ENCODE measurements around the gene S100A12.

Gene S100A12

DNA sequence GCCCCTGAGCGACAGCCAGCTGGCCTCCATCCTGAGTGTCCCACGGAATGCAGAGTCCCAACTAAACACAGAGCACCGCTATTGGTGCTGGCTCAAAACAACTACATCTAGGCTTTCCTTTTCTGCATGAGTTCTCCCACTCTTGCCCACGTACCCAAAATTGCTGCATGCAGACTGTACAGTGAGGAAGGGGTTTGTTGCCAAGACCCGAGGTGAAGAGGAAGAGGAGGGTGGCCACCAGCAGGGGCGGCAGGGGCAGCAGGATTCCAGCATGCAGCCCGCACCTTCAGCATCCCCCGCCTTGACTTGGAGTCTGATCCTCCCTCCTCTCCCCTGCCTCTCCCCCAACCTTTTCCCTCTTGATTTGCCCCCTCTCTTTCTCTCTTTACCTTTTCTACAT, 9.7 kb downstream of the S100A12 start:
- DNase-seq = no peak

DNA sequence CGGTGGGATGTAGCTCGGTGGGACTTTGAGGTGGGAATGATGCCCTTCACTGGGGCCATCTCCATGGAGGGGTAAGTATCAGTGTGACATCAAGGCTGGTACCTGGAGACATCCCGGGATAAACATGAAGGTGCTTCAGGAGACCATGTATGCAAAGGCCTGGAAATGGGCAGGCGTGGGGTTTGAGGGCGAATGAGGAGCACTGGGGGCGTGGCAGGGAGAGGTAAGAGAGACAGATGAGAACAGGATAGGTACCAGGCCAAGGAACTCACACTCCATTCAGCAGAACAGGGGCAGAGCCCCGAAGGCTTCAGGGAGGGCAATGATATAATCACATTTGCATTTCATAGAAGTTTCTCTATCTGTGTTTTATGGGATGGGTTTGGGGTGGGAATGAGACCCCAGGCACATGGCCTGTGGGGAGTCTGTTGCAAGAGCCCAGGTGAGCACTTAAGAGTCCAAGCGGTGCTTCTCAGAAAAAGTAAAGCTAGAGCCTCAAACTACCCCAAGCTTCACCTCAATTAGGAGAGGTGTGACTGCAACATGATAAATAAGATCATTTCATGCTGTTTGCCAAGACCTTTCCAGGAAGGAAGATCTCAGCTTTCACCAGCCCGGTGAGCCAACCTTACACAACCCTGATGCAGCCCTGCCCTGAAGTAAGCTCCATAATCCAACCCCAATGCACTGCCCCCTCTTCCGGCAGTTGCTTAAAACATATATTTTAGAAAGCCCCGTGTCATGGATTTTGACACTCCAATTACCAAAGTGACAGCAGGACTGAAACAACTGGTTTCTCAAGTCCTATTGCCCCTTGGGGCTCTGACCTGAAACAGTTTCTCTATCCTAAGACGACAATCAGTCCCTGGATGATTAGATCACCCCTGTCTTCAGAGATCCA, 10.4 kb downstream of the S100A12 start:
- DNase-seq = no peak

DNA sequence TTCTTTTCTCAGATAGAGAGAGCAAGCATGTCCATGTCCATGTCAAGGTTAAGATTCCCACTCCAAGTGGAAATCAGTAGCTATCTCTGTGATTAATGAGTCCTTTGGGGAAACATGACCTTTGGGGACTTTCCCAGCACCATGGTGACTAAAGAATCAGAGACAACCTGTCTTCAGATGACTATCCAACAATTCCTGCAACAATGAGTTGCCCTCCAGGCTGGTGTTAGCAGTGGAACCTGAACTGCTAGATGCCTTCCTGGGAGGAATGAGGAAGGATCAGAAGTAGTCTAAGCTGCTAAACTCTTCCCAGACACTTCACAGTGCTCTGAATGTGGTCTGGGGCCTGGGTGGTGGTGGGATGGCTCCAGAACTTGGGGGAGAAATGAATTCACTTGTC, 11.3 kb downstream of the S100A12 start:
- DNase-seq = no peak

DNA sequence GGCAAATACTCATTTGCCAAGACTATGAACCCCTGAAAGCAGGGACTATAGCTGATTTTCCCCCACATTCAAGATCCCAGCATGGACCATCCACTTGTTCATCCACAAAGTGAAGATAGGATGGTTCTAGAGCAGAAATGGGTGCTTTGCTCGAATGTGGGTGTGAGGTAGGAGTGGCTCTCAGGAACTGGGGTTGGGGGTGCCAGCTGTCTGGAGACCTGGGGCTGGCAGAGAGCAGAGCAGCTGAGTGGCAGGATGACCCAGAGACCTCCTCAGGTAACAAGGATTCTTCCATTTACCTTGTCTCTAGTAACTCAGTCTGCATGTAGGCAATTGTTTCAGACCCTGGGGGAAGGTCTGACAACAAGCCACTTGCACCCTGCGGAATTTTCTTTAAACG, 11.8 kb downstream of the S100A12 start:
- DNase-seq = no peak

DNA sequence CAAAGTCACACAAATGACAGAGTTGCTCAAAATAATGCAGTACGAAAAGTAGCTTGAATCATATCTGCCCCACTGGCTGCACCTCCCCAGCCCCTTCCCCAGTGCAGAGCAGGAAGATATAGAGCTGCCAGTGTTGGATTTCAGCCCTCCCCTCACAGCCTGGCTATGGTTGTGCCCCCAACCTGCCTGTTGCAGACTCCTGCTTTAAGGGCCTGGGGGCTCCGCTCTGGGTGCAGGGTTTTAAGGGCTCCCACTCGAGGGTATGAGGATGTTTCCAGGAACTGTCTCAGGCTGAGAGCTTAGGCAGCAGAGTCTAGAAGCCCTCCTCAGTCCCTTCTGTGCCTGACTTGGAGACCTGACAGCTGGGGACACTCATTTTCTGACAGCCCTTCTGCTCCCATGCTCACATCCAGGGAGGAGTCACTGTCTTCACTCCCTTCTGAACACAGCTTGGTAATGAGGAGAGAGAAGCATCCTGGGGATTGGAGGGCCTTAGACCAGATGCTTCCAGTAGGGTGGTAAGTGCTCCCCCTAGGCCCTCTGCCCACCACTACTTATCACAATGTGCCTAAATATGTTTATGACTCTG, 13.1 kb downstream of the S100A12 start:
- no peak for DNase-seq

DNA sequence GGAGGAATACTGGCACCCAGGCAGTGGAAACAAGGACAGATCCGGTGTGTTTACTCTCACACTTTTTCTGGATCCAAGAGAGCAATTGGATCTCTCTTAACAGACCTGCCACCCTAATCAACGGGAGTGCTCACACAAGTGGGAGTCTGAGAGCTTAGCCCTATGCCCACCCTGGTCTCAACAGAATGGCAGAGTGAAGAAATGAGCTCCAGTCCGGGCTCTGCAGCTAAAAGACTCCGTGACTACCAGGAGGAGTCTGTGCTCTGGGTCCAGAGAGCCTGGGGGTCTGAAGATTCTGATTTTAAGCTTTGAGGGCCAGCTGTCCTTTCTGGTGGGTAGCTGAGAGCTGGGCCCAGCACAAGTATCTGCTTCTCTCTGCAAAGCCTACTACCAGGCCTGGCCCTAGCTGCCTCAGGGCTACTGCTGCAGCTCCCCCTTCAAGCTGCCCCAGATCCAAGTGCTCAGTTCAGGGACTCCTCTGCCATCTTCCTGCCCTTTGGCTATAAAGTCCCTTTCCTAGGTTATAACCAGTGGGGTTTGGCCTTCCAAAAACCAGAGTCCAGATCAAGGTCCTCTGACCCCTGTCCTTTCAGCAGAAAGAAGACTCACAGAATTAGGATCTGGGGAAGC, 13.8 kb downstream of the S100A12 start:
- DNase-seq = no peak

DNA sequence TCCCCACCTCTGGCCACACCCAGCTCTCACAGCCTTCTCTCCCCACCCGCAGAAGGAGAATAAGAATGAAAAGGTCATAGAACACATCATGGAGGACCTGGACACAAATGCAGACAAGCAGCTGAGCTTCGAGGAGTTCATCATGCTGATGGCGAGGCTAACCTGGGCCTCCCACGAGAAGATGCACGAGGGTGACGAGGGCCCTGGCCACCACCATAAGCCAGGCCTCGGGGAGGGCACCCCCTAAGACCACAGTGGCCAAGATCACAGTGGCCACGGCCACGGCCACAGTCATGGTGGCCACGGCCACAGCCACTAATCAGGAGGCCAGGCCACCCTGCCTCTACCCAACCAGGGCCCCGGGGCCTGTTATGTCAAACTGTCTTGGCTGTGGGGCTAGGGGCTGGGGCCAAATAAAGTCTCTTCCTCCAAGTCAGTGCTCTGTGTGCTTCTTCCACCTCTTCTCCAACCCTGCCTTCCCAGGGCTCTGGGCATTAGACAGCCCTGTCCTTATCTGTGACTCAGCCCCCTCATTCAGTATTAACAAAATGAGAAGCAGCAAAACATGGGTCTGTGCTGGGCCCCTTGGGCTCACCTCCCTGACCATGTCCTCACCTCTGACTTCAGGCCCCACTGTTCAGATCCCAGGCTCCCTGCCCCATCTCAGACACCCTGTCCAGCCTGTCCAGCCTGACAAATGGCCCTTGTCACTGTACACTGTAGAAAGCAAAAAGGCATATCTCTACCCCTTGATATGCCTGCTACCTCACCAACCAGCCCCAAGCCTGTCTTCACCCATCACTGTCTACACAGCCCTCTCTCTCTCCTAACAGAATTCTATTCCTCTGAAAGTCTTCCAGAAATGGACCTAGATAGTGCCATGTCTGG, 14.6 kb downstream of the S100A12 start:
- no peak for DNase-seq

DNA sequence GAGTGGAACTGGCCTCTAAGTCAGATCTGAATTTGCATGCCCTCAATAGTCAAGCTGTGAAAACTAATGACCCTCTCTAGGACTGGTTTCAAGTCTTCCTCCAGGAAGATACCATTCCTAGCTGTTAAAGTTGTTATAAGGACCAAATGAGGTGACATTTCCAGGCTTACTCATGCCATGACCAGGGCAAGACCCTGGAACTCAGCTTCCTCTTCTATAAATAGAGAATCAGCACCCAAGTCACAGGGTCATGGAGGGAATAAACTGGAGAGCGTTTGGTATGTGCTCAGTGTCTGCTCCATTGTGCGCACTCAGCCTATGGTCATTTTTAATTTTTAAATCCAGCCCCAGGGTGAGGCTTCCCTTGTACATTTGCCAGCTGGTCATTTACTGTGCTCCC, 15.2 kb downstream of the S100A12 start:
- no peak for DNase-seq

DNA sequence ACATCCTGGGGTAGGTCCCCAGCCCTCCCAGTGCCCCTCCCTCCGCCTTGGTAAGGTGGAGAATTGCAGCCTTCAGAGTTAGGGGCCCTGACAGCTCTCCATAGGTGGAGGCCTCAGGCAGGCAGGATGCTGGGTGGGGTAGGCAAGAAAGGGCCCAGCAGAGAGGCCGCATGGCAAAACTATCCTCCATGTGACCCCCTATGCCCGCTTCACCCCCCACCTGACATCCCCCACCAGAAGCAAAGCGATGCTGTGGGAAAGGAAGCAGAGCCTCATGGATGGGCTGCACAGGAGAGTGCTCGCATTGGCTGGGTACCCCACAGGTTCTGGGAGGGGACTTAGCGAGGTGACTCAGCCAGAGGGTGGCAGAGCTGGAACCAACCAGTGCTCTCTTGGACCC, 16.2 kb downstream of the S100A12 start:
- no peak for DNase-seq

DNA sequence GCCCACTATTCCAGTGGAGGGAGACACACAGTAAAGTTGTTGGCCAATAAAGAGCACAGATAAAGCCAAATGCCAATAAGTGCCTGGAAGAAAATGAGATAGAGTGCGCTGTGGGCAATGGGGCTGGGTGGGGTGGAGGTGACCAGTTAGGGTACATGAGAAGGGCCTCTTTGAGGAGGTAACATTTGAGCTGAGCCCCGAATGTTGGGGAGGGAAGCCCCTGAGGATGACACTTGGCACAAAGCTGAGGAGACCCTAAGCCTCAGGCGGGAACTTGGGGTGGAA, 16.8 kb downstream of the S100A12 start:
- DNase-seq = no peak

DNA sequence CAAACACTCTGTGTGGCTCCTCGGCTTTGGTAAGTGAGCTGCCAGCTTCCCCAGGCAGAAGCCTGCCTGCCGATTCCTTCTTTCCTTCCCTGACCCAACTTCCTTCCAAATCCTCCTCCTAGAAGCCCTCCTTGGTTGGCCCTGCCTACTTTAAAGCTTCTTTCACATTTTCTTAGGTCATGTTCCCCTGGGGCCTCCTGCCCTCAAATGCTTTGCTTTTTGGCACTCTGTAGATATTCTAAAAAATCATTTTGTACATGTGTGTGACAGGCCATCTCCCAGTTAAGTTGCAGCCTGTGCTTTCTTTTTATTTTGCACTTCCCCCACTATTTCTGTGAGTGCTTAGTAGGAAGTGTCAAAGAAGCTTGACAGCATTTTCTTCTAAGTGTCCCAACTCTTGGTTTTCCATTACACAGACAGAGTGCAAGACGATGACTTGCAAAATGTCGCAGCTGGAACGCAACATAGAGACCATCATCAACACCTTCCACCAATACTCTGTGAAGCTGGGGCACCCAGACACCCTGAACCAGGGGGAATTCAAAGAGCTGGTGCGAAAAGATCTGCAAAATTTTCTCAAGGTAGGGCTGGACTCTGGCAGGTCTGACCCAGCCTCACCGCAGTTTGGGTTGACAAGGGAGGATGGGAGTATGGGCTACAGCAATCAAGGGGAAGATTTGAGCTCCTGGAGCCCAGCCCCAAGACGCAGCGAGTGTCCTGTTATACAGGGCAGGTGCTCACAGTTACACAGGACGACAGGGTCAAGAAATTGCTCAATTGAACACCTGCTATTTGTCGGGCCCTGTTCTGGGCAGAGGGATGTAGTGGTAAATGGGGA, 17.3 kb downstream of the S100A12 start, which contains the start of gene S100A9:
S100A9 (plus strand) TSS at position 2 of the 838 bp plus-strand sequence; CDS start at position 432, 430 bp downstream.
- DNase-seq = no peak

DNA sequence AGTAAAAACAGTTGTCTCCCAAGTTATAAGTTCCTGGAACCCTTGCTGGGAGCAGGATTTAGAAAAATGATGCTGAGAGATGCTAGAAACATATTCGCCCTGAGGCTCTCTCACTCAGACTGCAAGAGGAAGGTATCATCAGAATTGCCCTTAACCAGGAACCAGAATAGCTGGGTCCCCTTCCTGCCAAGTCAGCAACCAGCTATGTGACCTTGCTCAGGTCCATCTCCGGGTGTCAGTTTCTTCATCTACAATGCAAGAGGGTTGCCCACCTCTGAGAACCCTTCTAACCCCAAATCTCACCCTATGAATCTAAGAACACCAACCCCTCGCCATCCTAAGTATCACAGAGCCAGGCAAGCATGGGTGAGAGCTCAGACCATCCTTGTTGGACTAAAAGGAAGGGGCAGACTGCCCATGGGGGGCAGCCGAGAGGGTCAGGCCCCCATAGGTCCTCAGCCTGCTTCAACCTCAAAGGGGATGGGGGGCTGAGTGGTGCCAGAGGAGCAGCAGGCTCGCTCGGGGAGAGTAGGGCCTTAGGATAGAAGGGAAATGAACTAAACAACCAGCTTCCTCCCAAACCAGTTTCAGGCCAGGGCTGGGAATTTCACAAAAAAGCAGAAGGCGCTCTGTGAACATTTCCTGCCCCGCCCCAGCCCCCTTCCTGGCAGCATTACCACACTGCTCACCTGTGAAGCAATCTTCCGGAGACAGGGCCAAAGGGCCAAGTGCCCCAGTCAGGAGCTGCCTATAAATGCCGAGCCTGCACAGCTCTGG, 18.2 kb downstream of the S100A12 start:
- no peak for DNase-seq

DNA sequence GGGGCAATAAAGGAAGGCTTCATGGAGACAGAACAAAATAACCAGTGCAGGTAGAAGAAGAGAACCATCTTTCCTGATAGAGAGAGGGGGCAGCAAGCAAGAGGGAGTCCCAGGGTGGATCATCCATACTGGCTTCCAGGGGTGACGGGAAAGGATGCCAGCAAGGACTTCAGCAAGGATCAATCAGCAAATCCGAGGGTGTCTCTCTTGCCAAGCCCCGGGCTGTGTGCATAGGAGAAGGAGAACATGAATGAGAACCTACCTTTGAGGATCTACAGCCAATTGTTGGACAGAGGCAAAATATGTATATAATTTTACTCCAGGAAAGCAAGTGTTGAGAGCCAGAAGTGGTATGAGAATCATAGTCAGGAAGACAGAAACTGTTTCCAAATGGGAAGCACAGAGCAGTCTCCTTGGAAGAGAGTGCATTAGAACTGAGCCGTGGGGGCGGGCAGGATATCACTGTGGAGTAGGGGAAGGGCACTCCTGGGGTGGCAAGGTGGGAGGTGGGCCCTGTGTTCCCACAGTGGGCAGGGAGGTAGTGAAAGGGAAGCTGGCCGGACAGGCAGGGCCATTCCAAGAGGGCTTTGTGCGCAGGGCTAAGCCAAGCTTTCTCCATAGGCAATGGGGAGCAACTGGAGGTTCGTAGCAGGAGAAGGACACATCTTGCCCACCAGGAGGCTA, 18.9 kb downstream of the S100A12 start:
- DNase-seq = no peak

DNA sequence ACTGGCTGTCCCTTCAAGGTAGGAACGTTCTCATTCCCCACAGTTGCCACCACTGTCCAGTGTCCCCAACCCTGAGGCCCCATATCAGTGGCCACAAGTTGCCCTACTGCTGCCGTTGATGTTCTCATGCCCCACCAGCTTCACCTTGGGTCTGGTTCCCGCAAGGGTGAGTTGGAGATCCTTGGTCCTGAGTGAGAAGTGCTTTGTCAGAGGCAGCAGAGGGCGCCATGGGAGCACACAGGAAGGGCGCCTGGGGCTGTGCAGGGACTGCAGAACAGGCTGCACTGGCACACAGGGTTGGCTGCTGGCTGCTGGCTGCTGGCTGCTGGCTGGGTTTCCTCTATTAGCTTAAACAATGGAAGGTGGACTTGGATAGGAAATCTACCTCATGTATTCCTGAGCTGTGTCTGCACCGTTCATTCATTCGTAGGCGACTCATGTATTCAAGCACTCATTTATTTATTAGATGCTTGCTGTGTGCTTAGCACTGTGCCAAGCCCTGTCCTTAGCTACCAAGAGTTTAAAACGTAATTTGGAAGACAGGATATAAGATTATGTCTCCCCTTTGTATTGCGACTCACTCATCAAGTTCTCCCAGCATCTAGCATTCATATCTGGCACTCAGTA, 19.9 kb downstream of the S100A12 start:
- peak; percentile 59 for DNase-seq

DNA sequence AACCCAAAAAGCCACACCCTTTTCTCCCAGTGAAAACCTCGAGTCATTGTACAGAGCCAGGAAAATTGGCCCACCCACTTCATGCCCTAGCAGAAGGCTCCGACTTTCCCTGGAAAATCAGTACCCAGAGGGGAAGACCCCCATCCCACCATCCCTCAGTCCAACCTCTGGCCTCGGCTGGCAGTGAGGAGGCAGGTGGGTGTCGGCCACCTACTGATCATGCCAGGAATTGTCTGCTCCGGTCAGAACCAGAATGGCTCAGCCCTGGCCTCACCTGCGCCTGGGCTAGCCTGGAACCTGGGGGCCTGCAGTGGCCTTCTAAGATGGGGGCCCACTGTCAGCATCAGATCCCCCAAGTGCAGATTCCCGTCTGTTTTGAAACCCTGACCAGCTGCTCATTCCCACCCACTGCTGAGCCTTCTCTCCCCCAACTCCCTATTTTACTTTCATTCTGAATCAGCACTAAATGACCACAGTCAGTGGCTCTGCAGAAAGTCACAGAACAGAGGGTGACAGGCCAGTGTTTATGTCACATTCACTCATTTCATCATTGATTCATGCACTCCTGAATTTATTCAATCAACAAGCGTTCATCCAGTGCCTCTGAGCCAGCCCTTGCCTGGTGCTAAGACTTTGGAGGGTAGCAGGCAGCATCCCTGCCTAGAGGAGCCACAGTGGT, 20.8 kb downstream of the S100A12 start:
- DNase-seq = no peak

DNA sequence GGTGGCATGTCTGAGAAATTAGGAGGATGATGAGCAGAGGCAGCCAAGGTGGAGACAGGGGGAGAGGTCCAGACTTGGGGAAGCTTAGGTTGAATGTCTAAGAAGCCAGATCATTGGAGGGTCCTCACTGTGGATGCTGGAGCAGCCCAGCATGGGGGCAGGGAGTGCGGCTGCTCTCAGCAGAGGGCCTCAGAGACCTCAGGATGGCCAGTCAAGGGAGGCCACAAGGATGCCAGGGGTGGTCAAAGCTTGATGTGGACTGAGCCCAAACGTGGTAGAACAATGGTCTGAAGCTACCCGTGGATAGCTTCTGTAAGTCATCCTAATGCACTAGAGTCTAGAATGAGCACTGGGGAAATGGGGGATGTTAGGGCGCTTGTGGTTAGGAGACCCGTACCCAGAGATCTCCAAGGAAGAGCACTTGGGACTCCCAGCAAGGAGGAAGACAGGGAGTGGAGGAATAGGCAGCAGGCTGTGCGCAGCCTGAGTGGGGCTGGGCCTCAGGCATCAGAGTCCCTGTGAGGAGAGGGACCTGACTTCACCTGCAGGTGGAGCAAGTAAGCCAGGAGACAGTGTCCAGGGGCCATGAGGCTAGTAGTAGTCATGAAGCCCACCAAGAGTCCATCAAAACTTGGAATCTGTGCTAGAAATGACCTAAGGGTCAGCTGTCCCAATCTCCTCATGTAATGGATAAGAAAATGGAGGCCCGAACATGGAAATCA, 22.0 kb downstream of the S100A12 start:
- DNase-seq = no peak

DNA sequence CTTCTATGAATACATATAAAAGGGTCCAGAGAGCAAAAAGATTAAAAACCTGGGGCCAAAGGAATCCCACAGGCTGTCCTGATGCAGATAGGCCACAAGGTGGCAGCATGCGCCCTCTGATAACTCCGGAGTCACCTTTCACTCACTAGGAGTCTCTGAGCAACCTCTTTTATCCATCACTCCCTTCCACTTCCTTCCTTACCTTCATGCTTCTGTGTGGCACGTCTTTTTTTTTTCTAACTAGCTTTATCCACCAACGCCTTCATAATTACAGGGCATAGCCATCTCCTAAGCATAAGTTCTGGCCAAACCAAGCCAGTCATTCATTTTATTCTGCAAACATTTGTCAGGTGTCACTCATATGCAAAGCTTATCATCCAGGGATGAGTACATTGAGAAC, 22.9 kb downstream of the S100A12 start:
- DNase-seq = peak; percentile 66

DNA sequence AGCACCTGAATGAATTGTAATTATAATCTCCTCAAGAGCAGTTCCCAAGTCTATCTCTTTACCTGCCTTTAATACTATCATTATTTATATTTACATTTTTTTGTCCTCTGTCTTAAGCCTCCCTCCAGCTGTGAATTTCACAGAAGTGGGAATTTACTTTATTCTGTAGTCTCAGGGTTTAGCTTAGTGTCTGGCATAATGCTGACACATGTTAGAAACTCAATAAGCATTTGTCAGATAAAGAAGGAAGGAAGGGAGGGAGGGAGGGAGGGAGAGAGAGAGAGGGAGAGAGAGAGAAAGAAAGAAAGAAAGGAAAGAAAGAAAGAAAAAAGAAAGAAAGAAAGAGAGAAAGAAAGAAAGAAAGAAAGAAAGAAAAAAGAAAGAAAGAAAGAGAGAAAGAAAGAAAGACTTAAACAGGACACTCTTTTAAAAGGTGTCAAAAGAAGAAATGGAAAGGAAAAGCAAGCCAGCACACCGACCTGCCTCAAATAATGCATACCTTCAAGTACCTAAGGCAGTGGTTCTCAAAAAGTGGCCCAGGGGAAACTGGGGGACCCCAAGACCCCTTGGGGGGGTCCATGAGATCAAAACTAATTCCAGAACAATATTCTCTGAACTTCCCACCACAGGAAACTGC, 25.0 kb downstream of the S100A12 start:
- no peak for DNase-seq
